Mesendoderm (in vitro differentiated cells): ENCODE results near the gene APP.

Experiments used
- DNase-seq: peaks from one replicate; pipeline ENCODE4 v3.0.0; 2013
- H2AK5ac ChIP-seq: 2 replicates; pipeline ENCODE4 v1.6.1; 2013; ENCODE audit warnings: low read length, inconsistent platforms
- H2BK120ac ChIP-seq: 2 replicates; pipeline ENCODE4 v1.6.1; 2013; ENCODE audit warnings: low read depth, mild to moderate bottlenecking, low read length, moderate library complexity, mixed read lengths
- H2BK15ac ChIP-seq: replicated peaks from 2 replicates; pipeline ENCODE4 v1.6.1; 2013; ENCODE audit warnings: low read depth, mild to moderate bottlenecking, moderate library complexity
- H2BK5ac ChIP-seq: 2 replicates; pipeline ENCODE4 v1.6.1; 2013; ENCODE audit warnings: low read length, inconsistent platforms
- H3K18ac ChIP-seq: 2 replicates; pipeline ENCODE4 v1.6.1; 2013; ENCODE audit warnings: mild to moderate bottlenecking, low read length, mixed read lengths
- H3K23ac ChIP-seq: one replicate; pipeline ENCODE4 v1.6.1; 2013; ENCODE audit warnings: low read length
- H3K27ac ChIP-seq: 2 replicates; pipeline ENCODE4 v1.5.1; 2013; ENCODE audit warnings: low read depth, mild to moderate bottlenecking, inconsistent platforms, low read length, moderate library complexity
- H3K27me3 ChIP-seq: 2 replicates; pipeline ENCODE4 v1.6.1; 2013; ENCODE audit warnings: low read length, control low read depth, mild to moderate bottlenecking, inconsistent platforms; ENCODE audit not compliant: insufficient read depth, poor library complexity
- H3K36me3 ChIP-seq: 2 replicates; pipeline ENCODE4 v1.6.1; 2013; ENCODE audit warnings: low read length, inconsistent platforms; ENCODE audit not compliant: control insufficient read depth, insufficient read depth
- H3K4ac ChIP-seq: one replicate; pipeline ENCODE4 v1.6.1; 2013; ENCODE audit warnings: low read depth, mild to moderate bottlenecking, low read length, moderate library complexity
- H3K4me1 ChIP-seq: 2 replicates; pipeline ENCODE4 v1.6.1; 2013; ENCODE audit warnings: low read depth, low read length, inconsistent platforms; ENCODE audit not compliant: control insufficient read depth
- H3K4me2 ChIP-seq: 2 replicates; pipeline ENCODE4 v1.6.1; 2013; ENCODE audit warnings: low read length
- H3K4me3 ChIP-seq: 2 replicates; pipeline ENCODE4 v1.5.1; 2013; ENCODE audit warnings: mild to moderate bottlenecking, low read length
- H3K56ac ChIP-seq: one replicate; pipeline ENCODE4 v1.6.1; 2013; ENCODE audit warnings: low read length
- H3K79me1 ChIP-seq: 2 replicates; pipeline ENCODE4 v1.6.1; 2013; ENCODE audit warnings: low read length, inconsistent platforms
- H3K79me2 ChIP-seq: 2 replicates; pipeline ENCODE4 v1.6.1; 2013; ENCODE audit warnings: mild to moderate bottlenecking, low read length; ENCODE audit not compliant: control insufficient read depth, insufficient read depth
- H3K9ac ChIP-seq: 2 replicates; pipeline ENCODE4 v1.6.1; 2013; ENCODE audit warnings: low read length, inconsistent platforms
- H4K5ac ChIP-seq: one replicate; pipeline ENCODE4 v1.6.1; 2013; ENCODE audit warnings: low read length
- H4K8ac ChIP-seq: one replicate; pipeline ENCODE4 v1.6.1; 2013; ENCODE audit warnings: low read depth, mild to moderate bottlenecking, control low read depth, low read length, moderate library complexity
- WGBS: extraction: QIAGEN DNeasy Blood & Tissue Kit; methylation state at CpG from one replicate; pipeline ENCODE4 v1.1.7; 2013; ENCODE audit warnings: low lambda C conversion rate, missing lambda C conversion rate; ENCODE audit not compliant: insufficient coverage; ENCODE audit errors: extremely low coverage; 5-methylcytosine and 5-hydroxymethylcytosine counted together

The APP gene

DNA sequence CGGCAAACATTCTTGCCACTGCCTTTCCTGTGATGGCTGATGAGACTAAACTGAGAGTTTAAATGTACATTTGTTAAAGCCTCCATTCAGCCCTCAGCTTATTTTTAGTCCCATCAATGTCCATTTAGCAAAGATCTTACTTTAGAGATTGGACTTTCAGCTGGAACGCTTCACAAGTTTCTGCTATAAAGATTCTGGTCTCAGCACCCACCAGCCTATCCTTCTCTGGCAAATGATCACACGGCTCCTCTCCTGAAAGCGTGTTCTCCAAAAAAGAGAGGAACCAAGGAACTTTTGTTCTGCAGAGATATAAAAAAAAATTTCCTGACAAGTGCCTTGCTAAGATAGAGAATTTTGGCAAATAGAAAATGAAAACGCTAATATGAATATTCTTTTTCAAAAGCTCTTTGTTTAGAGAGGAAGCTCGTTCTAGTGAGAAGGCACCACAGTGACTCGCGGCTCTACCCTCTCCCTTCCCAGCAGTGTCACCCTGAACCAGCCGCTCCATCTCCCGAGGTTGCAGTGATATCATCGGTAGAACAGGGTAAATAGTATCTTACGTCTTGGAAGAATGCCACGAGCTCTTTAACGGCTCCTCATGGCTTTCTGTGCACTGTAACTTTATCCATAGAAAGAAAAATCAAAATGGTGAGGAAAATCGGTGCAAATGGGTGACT lies 200.2 kb downstream of the APP start:
- Histone ChIP-seq H3K36me3 (peaks cover 13% of the 10 kb centered on the region), H2BK15ac (no peak overlapping the region), H3K79me1 (peaks cover 7% of the 10 kb centered on the region), H3K9ac (no peak overlapping the region), H3K4me1 (no peaks in the 10 kb centered on the region), H4K8ac (no peak overlapping the region), H3K79me2 (peaks cover 5% of the 10 kb centered on the region), H3K4me2 (no peak overlapping the region), H3K56ac (no peak overlapping the region), H3K4ac (no peak overlapping the region), H3K18ac (no peak overlapping the region), H3K27me3 (no peaks in the 10 kb centered on the region), H2AK5ac (no peak overlapping the region), H4K5ac (no peak overlapping the region), H2BK120ac (no peak overlapping the region), H3K4me3 (no peak overlapping the region), H3K23ac (no peak overlapping the region), H2BK5ac (no peak overlapping the region), H3K27ac (no peak overlapping the region)
- no CpG with 5 or more reads among the region's 15 CpGs for WGBS
- DNase-seq: no peak

DNA sequence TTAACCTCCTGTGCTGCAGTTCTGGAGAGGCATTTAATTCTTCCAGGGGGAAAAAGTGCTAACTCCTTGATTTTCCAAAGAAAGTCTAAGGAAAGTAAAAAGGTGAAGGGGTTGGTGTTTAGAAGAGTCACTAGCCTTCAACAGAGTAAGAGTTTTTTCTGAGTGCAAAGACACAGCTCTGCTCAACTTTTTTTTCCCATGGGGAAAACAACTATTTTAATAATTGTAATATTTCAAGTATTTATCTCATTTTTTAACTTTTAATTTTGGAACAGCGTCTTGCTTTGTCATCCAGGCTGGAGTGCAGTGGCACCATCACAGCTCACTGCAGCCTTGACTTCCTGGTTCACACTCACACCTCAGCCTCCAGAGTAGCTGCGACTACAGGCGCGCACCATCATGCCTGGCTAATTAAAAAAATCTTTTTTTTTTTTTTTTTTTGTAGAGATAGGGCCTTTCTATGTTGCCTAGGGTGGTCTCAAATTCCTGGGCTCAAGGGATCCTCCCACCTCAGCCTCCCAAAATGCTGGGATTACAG lies 202.6 kb downstream of the APP start:
- H3K79me1 ChIP-seq: peaks cover 7% of the 10 kb centered on the region
- no peak overlapping the region for H2BK5ac ChIP-seq
- H3K79me2 ChIP-seq: peaks cover 4% of the 10 kb centered on the region
- H2BK15ac ChIP-seq: no peak overlapping the region
- H3K18ac ChIP-seq: no peak overlapping the region
- no peak overlapping the region for H2BK120ac ChIP-seq
- no peak overlapping the region for H3K9ac ChIP-seq
- H3K27me3 ChIP-seq: no peaks in the 10 kb centered on the region
- H3K4ac ChIP-seq: no peak overlapping the region
- no peak overlapping the region for H4K5ac ChIP-seq
- H3K23ac ChIP-seq: no peak overlapping the region
- no peak for DNase-seq
- H3K56ac ChIP-seq: no peak overlapping the region
- H4K8ac ChIP-seq: peak overlapping the region; percentile 5
- WGBS: no CpG with 5 or more reads among the region's 4 CpGs
- no peak overlapping the region for H3K27ac ChIP-seq
- no peak overlapping the region for H3K4me3 ChIP-seq
- peaks cover 9% of the 10 kb centered on the region for H3K36me3 ChIP-seq
- H2AK5ac ChIP-seq: no peak overlapping the region
- no peak overlapping the region for H3K4me2 ChIP-seq
- H3K4me1 ChIP-seq: no peaks in the 10 kb centered on the region

DNA sequence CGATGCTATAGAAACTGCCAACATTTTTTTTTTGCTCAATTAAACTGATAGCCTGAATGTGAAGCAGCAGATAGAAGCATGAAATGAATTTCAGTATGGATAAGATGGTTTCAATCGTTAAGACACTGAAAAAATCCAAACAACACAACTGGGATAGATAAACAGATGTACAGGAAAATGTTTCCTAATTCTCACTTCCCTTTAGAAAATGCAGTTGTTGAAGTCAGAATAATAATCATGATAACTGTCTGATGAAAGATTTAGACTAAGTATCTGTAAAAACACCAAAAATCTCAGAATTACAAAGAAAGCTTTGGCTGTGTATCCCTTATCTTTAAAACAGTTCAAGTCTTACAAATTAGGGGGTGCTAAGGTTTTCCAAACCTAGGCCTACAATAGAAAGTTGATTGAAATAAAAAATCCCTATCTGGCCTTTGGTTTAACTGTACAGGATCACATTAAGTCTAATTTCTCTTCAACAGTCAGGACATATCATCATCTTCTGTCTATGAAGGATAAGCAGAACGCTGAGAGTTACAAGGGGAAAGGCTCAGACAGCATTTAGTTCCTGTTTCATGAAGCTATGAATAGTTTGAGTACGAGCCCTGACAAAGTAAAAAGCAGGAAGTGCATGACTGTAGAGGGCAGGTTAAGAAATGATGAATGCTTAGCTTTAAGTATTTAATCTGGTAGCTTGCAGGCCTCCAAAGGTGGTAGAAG lies 203.2 kb downstream of the APP start:
- no peak for DNase-seq
- Histone ChIP-seq H4K8ac (no peak overlapping the region), H3K36me3 (peaks cover 9% of the 10 kb centered on the region), H3K4me3 (no peak overlapping the region), H2BK120ac (no peak overlapping the region), H3K79me1 (peaks cover 7% of the 10 kb centered on the region), H2AK5ac (no peak overlapping the region), H3K4ac (no peak overlapping the region), H3K79me2 (peaks cover 4% of the 10 kb centered on the region), H3K4me2 (no peak overlapping the region), H3K27ac (no peak overlapping the region), H3K9ac (no peak overlapping the region), H4K5ac (no peak overlapping the region), H3K27me3 (no peaks in the 10 kb centered on the region), H3K4me1 (no peaks in the 10 kb centered on the region), H3K18ac (no peak overlapping the region), H3K23ac (no peak overlapping the region), H2BK5ac (no peak overlapping the region), H2BK15ac (no peak overlapping the region), H3K56ac (no peak overlapping the region)
- no CpG with 5 or more reads among the region's 4 CpGs for WGBS

DNA sequence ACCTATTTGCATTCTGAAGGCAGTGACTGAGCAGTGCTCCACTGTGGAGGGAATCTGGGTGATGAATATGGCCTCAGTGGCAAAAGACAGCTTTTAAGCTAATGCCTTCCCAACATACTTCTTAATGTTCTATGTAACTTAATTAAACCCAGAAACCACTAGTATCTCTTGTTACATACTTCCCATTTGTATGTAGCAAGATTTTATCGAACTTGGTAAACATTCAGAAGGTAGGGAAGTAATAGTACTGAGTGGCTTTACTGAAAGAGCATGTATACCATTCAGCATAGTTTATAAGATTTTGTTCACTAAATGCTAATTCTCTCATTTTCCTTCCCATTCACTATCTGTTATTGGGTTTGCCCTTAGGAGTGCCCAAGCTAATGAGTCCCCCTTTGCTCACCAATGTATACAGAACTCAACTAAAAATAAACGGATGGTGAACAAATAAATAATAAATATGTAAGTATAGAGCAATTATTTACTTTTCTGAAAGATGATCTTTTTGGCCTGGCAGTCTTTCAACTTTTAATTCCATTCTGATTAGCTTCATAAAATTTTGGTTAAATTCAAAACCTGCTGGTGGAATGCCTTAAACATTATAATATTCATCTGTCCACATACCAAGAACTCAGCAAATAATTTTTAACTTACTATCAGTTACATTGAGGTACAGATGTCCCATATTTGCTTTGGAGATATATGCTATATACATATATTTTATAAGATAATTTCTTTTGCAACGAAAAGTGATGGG lies 204.4 kb downstream of the APP start:
- WGBS: 100% methylated on average over 1 of the region's 3 CpGs
- DNase-seq: no peak
- H3K4me3 ChIP-seq: no peak overlapping the region

DNA sequence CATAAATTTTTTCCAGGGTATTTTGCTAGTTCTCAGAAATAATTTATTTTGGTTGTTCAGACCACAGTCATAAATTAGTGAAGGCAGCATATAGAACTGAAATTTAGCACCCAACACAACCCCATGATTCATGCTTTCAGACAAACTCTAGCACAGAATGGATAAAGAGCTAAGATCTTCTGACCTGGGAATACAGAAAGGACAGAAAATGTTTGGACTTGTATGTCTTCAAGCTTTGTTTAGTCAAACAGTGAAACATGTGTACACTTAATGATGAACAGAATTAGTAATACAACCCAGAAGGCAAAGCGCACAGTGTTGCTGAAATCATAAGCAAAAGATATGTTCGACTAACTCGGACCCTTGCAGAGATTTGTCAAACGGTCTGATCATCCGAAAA lies 205.6 kb downstream of the APP start:
- Histone ChIP-seq H4K5ac (no peak overlapping the region), H3K79me2 (no peaks in the 10 kb centered on the region), H3K4me2 (no peak overlapping the region), H2BK15ac (no peak overlapping the region), H3K9ac (no peak overlapping the region), H3K36me3 (peaks cover 3% of the 10 kb centered on the region), H2AK5ac (no peak overlapping the region), H3K79me1 (peaks cover 3% of the 10 kb centered on the region), H3K4ac (no peak overlapping the region), H2BK5ac (no peak overlapping the region), H4K8ac (no peak overlapping the region), H3K27me3 (no peaks in the 10 kb centered on the region), H3K56ac (no peak overlapping the region), H3K27ac (no peak overlapping the region), H3K4me3 (no peak overlapping the region), H2BK120ac (no peak overlapping the region), H3K18ac (no peak overlapping the region), H3K4me1 (peaks cover 2% of the 10 kb centered on the region), H3K23ac (no peak overlapping the region)
- DNase-seq: no peak
- WGBS: no CpG with 5 or more reads among the region's 5 CpGs

More for the DNA sequence above, 204.4 kb downstream of the APP start:
- no peak overlapping the region for H4K5ac ChIP-seq
- H3K23ac ChIP-seq: no peak overlapping the region
- peaks cover 3% of the 10 kb centered on the region for H3K79me1 ChIP-seq
- H3K56ac ChIP-seq: no peak overlapping the region
- H3K27me3 ChIP-seq: no peaks in the 10 kb centered on the region
- H3K4me1 ChIP-seq: peaks cover under 1% of the 10 kb centered on the region
- no peak overlapping the region for H3K4ac ChIP-seq
- H3K27ac ChIP-seq: no peak overlapping the region
- H2BK5ac ChIP-seq: no peak overlapping the region
- no peak overlapping the region for H3K9ac ChIP-seq
- H2AK5ac ChIP-seq: no peak overlapping the region
- H2BK120ac ChIP-seq: no peak overlapping the region
- H3K18ac ChIP-seq: no peak overlapping the region
- H3K36me3 ChIP-seq: peaks cover 4% of the 10 kb centered on the region
- H3K79me2 ChIP-seq: peaks cover 1% of the 10 kb centered on the region
- H4K8ac ChIP-seq: no peak overlapping the region
- H2BK15ac ChIP-seq: no peak overlapping the region
- H3K4me2 ChIP-seq: no peak overlapping the region
